H9 (cell line): Measurements from ENCODE around the gene DHCR7. TPM values are rescaled to one million over a fixed set of nuclear protein-coding genes. Genes with fewer than 3 reads are reported as not detected.

Source experiments
- DNase-seq: peaks from one replicate; pipeline ENCODE4 v3.0.0-alpha.2; 2017
- H2AFZ ChIP-seq: one replicate; pipeline ENCODE4 v1.6.1; 2013; ENCODE audit warnings: mild to moderate bottlenecking, low read length, control low read depth, moderate library complexity
- H2AK5ac ChIP-seq: 2 replicates; pipeline ENCODE4 v1.6.1; 2013; ENCODE audit warnings: low read length, control low read depth, mixed read lengths; ENCODE audit not compliant: insufficient read length
- H2BK120ac ChIP-seq: one replicate; pipeline ENCODE4 v1.6.1; 2013; ENCODE audit warnings: low read depth, mild to moderate bottlenecking, low read length, control low read depth, inconsistent platforms; ENCODE audit not compliant: poor library complexity, severe bottlenecking
- H2BK12ac ChIP-seq: 2 replicates; pipeline ENCODE4 v1.6.1; 2013; ENCODE audit warnings: low read length, control low read depth, mixed read lengths, low read depth; ENCODE audit not compliant: insufficient read length
- H2BK15ac ChIP-seq: 2 replicates; pipeline ENCODE4 v1.6.1; 2013; ENCODE audit warnings: low read depth, low read length, control low read depth
- H2BK20ac ChIP-seq: one replicate; pipeline ENCODE4 v1.6.1; 2013; ENCODE audit warnings: low read depth, mild to moderate bottlenecking, low read length, control low read depth, inconsistent platforms; ENCODE audit not compliant: poor library complexity, severe bottlenecking
- H2BK5ac ChIP-seq: 2 replicates; pipeline ENCODE4 v1.6.1; 2013; ENCODE audit warnings: low read length, control low read depth, mixed read lengths; ENCODE audit not compliant: insufficient read length
- H3K14ac ChIP-seq: 2 replicates; pipeline ENCODE4 v1.6.1; 2013; ENCODE audit warnings: low read length, control low read depth; ENCODE audit not compliant: insufficient read depth
- H3K18ac ChIP-seq: 2 replicates; pipeline ENCODE4 v1.6.1; 2013; ENCODE audit warnings: low read depth, mild to moderate bottlenecking, mixed read lengths, low read length, control low read depth; ENCODE audit not compliant: insufficient read length
- H3K23ac ChIP-seq: 2 replicates; pipeline ENCODE4 v1.6.1; 2013; ENCODE audit warnings: low read length, control low read depth, mixed read lengths, low read depth; ENCODE audit not compliant: insufficient read length
- H3K23me2 ChIP-seq: 2 replicates; pipeline ENCODE4 v1.6.1; 2013; ENCODE audit warnings: low read depth, mild to moderate bottlenecking, mixed read lengths, low read length, control low read depth; ENCODE audit not compliant: insufficient read length, poor library complexity, severe bottlenecking
- H3K27ac ChIP-seq: 2 replicates; pipeline ENCODE4 v1.5.1; 2013; ENCODE audit warnings: low read length, control low read depth, mixed read lengths, low read depth; ENCODE audit not compliant: insufficient read length
- H3K27me3 ChIP-seq: 2 replicates; pipeline ENCODE4 v1.6.1; 2013; ENCODE audit warnings: low read length, control low read depth, inconsistent platforms; ENCODE audit not compliant: insufficient read depth
- H3K4ac ChIP-seq: 2 replicates; pipeline ENCODE4 v1.6.1; 2013; ENCODE audit warnings: low read depth, mild to moderate bottlenecking, control low read depth, inconsistent platforms, low read length, moderate library complexity
- H3K4me1 ChIP-seq: 2 replicates; pipeline ENCODE4 v1.6.1; 2013; ENCODE audit warnings: low read length, control low read depth, inconsistent platforms; ENCODE audit not compliant: insufficient read depth
- H3K4me2 ChIP-seq: 2 replicates; pipeline ENCODE4 v1.6.1; 2013; ENCODE audit warnings: low read length, control low read depth, mixed read lengths; ENCODE audit not compliant: insufficient read length, insufficient read depth
- H3K56ac ChIP-seq: 2 replicates; pipeline ENCODE4 v1.6.1; 2013; ENCODE audit warnings: low read depth, mild to moderate bottlenecking, mixed read lengths, low read length, control low read depth; ENCODE audit not compliant: insufficient read length
- H3K79me1 ChIP-seq: 2 replicates; pipeline ENCODE4 v1.6.1; 2013; ENCODE audit warnings: low read depth, mild to moderate bottlenecking, moderate library complexity, low read length, control low read depth, inconsistent platforms; ENCODE audit not compliant: insufficient read depth, poor library complexity, severe bottlenecking
- H3K79me2 ChIP-seq: 2 replicates; pipeline ENCODE4 v1.6.1; 2013; ENCODE audit warnings: low read length, control low read depth, inconsistent platforms; ENCODE audit not compliant: insufficient read depth
- H3K9ac ChIP-seq: 2 replicates; pipeline ENCODE4 v1.6.1; 2013; ENCODE audit warnings: low read length, control low read depth, mixed read lengths; ENCODE audit not compliant: insufficient read length; ENCODE audit errors: extremely low read depth
- H3K9me3 ChIP-seq: one replicate; pipeline ENCODE4 v1.6.1; 2013; ENCODE audit warnings: low read depth, low read length, inconsistent platforms; ENCODE audit not compliant: control insufficient read depth
- H3T11ph ChIP-seq: one replicate; pipeline ENCODE4 v1.6.1; 2013; ENCODE audit warnings: mild to moderate bottlenecking, low read length, control low read depth, inconsistent platforms
- H4K20me1 ChIP-seq: one replicate; pipeline ENCODE4 v1.6.1; 2013; ENCODE audit not compliant: control insufficient read depth, insufficient read length, insufficient read depth
- H4K5ac ChIP-seq: 2 replicates; pipeline ENCODE4 v1.6.1; 2013; ENCODE audit warnings: low read depth, mild to moderate bottlenecking, mixed read lengths, low read length, control low read depth; ENCODE audit not compliant: insufficient read length
- H4K8ac ChIP-seq: replicated peaks from 2 replicates; pipeline ENCODE4 v1.6.1; 2013; ENCODE audit warnings: low read length, control low read depth, mixed read lengths, low read depth; ENCODE audit not compliant: insufficient read length
- H4K91ac ChIP-seq: 2 replicates; pipeline ENCODE4 v1.6.1; 2013; ENCODE audit warnings: low read depth, mild to moderate bottlenecking, moderate library complexity, mixed read lengths, low read length, control low read depth; ENCODE audit not compliant: insufficient read length
- H3K27ac Mint-ChIP-seq, 3 experiments: 2 replicates in 2 of 3; 3 replicates in 1 of 3; pipeline ENCODE4 v1.8.0; 2020 to 2021; ENCODE audit warnings: mixed read lengths in 3 of 3, mild to moderate bottlenecking in 1 of 3, moderate library complexity in 1 of 3
- H3K27me3 Mint-ChIP-seq: 2 replicates; pipeline ENCODE4 v1.8.0; 2021; ENCODE audit warnings: low read depth, mild to moderate bottlenecking, moderate library complexity, mixed read lengths
- H3K36me3 Mint-ChIP-seq, 3 experiments: 2 replicates in 2 of 3; 3 replicates in 1 of 3; pipeline ENCODE4 v1.8.0; 2020 to 2021; ENCODE audit warnings: low read depth in 3 of 3, mixed read lengths in 3 of 3; ENCODE audit not compliant: insufficient read depth in 1 of 3
- H3K4me1 Mint-ChIP-seq, 2 experiments: 2 replicates each; pipeline ENCODE4 v1.8.0; 2020; ENCODE audit warnings: mixed read lengths in 2 of 2
- H3K4me3 Mint-ChIP-seq, 2 experiments: 2 replicates in 1 of 2; 3 replicates in 1 of 2; pipeline ENCODE4 v1.8.0; 2020 to 2021; ENCODE audit warnings: mild to moderate bottlenecking in 2 of 2, mixed read lengths in 2 of 2, moderate library complexity in 1 of 2
- H3K9me3 Mint-ChIP-seq, 2 experiments: 2 replicates in 1 of 2; 3 replicates in 1 of 2; pipeline ENCODE4 v1.8.0; 2020; ENCODE audit warnings: mild to moderate bottlenecking in 2 of 2, mixed read lengths in 2 of 2, moderate library complexity in 1 of 2
- CTCF ChIP-seq: fragments of 200-600 bp; sonication (generic); conservative IDR thresholded peaks from 3 replicates; pipeline ENCODE4 v1.8.0; 2021; ENCODE audit warnings: antibody characterized with exemption, mild to moderate bottlenecking
- WGBS: extraction: QIAGEN DNeasy Blood & Tissue Kit; methylation state at CpG from one replicate; pipeline ENCODE4 v1.1.7; 2013; ENCODE audit warnings: missing lambda C conversion rate, low lambda C conversion rate, mixed read lengths; ENCODE audit not compliant: insufficient read length; ENCODE audit errors: extremely low coverage; 5-methylcytosine and 5-hydroxymethylcytosine counted together
- total RNA-seq: library from RNA; stranded (reverse); gene quantifications from 2 replicates; pipeline ENCODE4 v1.2.1, GENCODE V29; 2021

DHCR7 gene
- total RNA-seq, 1 experiment from 2014 or later, result 124 TPM

- no peak overlapping the region for H3K4me2 ChIP-seq
- no peaks in the 10 kb centered on the region for H3K9me3 ChIP-seq
- H3K56ac ChIP-seq, result no peak overlapping the region
- no peak overlapping the region for H3K27ac Mint-ChIP-seq
- no peak overlapping the region for H2AFZ ChIP-seq
- peaks cover 0 to 13% (median 0%) of the 10 kb centered on the region in 3 experiments; a peak in 2 of 7 replicates for H3K36me3 Mint-ChIP-seq
- no peak for TF ChIP-seq CTCF
- H3K4me1 ChIP-seq, result no peaks in the 10 kb centered on the region
- H3K9me3 Mint-ChIP-seq, result peaks cover 8 to 35% of the 10 kb centered on the region in 2 experiments
- no peak overlapping the region for H3K23ac ChIP-seq
- no peak for DNase-seq
- WGBS, result no CpG with 5 or more reads among the region's 6 CpGs
- H3K79me1 ChIP-seq, result no peaks in the 10 kb centered on the region
- no peak overlapping the region for H3T11ph ChIP-seq
- H3K4me3 Mint-ChIP-seq, result no peak overlapping the region
- H3K4me1 Mint-ChIP-seq, result peaks cover 0 to 3% of the 10 kb centered on the region in 2 experiments; a peak in 1 of 4 replicates
- H3K18ac ChIP-seq, result no peak overlapping the region
- no peak overlapping the region for H4K5ac ChIP-seq
- H3K27me3 Mint-ChIP-seq, result peaks cover 40% of the 10 kb centered on the region
- no peak overlapping the region for H3K4ac ChIP-seq
- no peak overlapping the region for H2BK120ac ChIP-seq
- H4K91ac ChIP-seq, result no peak overlapping the region
- H4K20me1 ChIP-seq, result no peaks in the 10 kb centered on the region
- no peak overlapping the region for H3K27ac ChIP-seq
- no peak overlapping the region for H2BK12ac ChIP-seq
- no peaks in the 10 kb centered on the region for H3K79me2 ChIP-seq
- no peak overlapping the region for H2BK15ac ChIP-seq
- no peak overlapping the region for H2BK5ac ChIP-seq
- no peak overlapping the region for H3K9ac ChIP-seq
- no peaks in the 10 kb centered on the region for H3K27me3 ChIP-seq
- no peaks in the 10 kb centered on the region for H3K23me2 ChIP-seq
- H2BK20ac ChIP-seq, result no peak overlapping the region
- H2AK5ac ChIP-seq, result no peak overlapping the region
- H4K8ac ChIP-seq, result no peak overlapping the region
- H3K14ac ChIP-seq, result no peak overlapping the region
Observed at GRCh38 chr11:71385091-71385490, 63.1 kb downstream of the DHCR7 start.
